C4-2B (cell line): ENCODE measurements around the gene IL19.

ENCODE experiments used
- H3K27ac ChIP-seq: fragments of 450-650 bp; 2 replicates; pipeline ENCODE4 v1.5.1; 2017
- CTCF ChIP-seq: fragments of 450-650 bp; conservative IDR thresholded peaks from 2 replicates; pipeline ENCODE4 v1.5.1; 2017; ENCODE audit warnings: mild to moderate bottlenecking
- ZFX ChIP-seq: fragments of 450-650 bp; IDR thresholded peaks from 2 replicates; pipeline ENCODE4 v1.6.1; 2017

Gene IL19

GRCh38 chr1:206787891-206788290, 17.3 kb downstream of the IL19 start:
- TF ChIP-seq ZFX (no peak), CTCF (no peak)
- H3K27ac ChIP-seq, result no peak overlapping the region

- no peak for TF ChIP-seq CTCF
- TF ChIP-seq ZFX, result no peak
- no peak overlapping the region for H3K27ac ChIP-seq
Measured at GRCh38 chr1:206788487-206789050, 18.0 kb downstream of the IL19 start.

GRCh38 chr1:206790502-206791250, 20.1 kb downstream of the IL19 start:
- TF ChIP-seq CTCF (no peak), ZFX (no peak)
- H3K27ac ChIP-seq, result no peak overlapping the region

- no peak overlapping the region for H3K27ac ChIP-seq
- no peak for TF ChIP-seq CTCF
- no peak for TF ChIP-seq ZFX
Measured at GRCh38 chr1:206792939-206793607, 22.5 kb downstream of the IL19 start.

GRCh38 chr1:206793620-206794019, 23.0 kb downstream of the IL19 start:
- H3K27ac ChIP-seq, result no peak overlapping the region
- TF ChIP-seq ZFX, result no peak
- no peak for TF ChIP-seq CTCF

GRCh38 chr1:206794294-206794908, 23.8 kb downstream of the IL19 start:
- no peak overlapping the region for H3K27ac ChIP-seq
- TF ChIP-seq ZFX (no peak), CTCF (no peak)

GRCh38 chr1:206796116-206796515, 25.5 kb downstream of the IL19 start:
- no peak for TF ChIP-seq ZFX
- TF ChIP-seq CTCF, result no peak
- H3K27ac ChIP-seq, result no peak overlapping the region
